Neural cell (in vitro differentiated cells): Measurements from ENCODE around the gene MARCHF4. TPM values are rescaled to one million over a fixed set of nuclear protein-coding genes. Genes with fewer than 3 reads are reported as not detected.

Source experiments
- H2AFZ ChIP-seq: fragments of 200-600, 300-800 bp; sonication (generic), shearing (Covaris generic); 2 replicates; pipeline ENCODE4 v1.6.0; 2014; ENCODE audit warnings: low read depth, mild to moderate bottlenecking, antibody characterized with exemption, low read length, moderate library complexity
- H3F3A ChIP-seq: fragments of 200-600 bp; shearing (Covaris generic); 2 replicates; pipeline ENCODE4 v1.6.1; 2016; ENCODE audit warnings: mild to moderate bottlenecking, moderate library complexity, mixed read lengths, antibody characterized with exemption, low read length; ENCODE audit not compliant: insufficient read depth, poor library complexity, severe bottlenecking
- H3K27ac ChIP-seq: fragments of 200-600, 300-800 bp; sonication (generic), shearing (Covaris generic); 2 replicates; pipeline ENCODE4 v1.5.1; 2014; ENCODE audit warnings: mild to moderate bottlenecking, low read length, moderate library complexity
- H3K27me3 ChIP-seq: fragments of 300-800, 200-600 bp; sonication (generic), shearing (Covaris generic); 2 replicates; pipeline ENCODE4 v1.6.0; 2014; ENCODE audit warnings: mild to moderate bottlenecking, low read depth, low read length, moderate library complexity; ENCODE audit not compliant: insufficient read depth
- H3K36me3 ChIP-seq: fragments of 300-800, 200-600 bp; sonication (generic), shearing (Covaris generic); 2 replicates; pipeline ENCODE4 v1.5.1; 2014; ENCODE audit warnings: mild to moderate bottlenecking, antibody characterized with exemption, low read length, moderate library complexity; ENCODE audit not compliant: insufficient read depth
- H3K4me2 ChIP-seq: fragments of 300-800, 200-600 bp; sonication (generic), shearing (Covaris generic); 2 replicates; pipeline ENCODE4 v1.6.0; 2014; ENCODE audit warnings: mild to moderate bottlenecking, low read length
- H3K4me3 ChIP-seq: fragments of 300-800, 200-600 bp; sonication (generic), shearing (Covaris generic); 2 replicates; pipeline ENCODE4 v1.5.1; 2014; ENCODE audit warnings: mild to moderate bottlenecking, low read length, moderate library complexity
- H3K79me2 ChIP-seq: fragments of 200-600 bp; shearing (Covaris generic); replicated peaks from 2 replicates; pipeline ENCODE4 v1.6.0; 2014; ENCODE audit warnings: mild to moderate bottlenecking, low read length, moderate library complexity; ENCODE audit not compliant: insufficient read depth
- H3K9ac ChIP-seq: fragments of 300-800, 200-600 bp; sonication (generic), shearing (Covaris generic); 2 replicates; pipeline ENCODE4 v1.6.1; 2016; ENCODE audit warnings: mild to moderate bottlenecking, low read length, mixed read lengths
- H3K9me2 ChIP-seq: fragments of 200-600 bp; shearing (Covaris generic); 2 replicates; pipeline ENCODE4 v1.6.1; 2016; ENCODE audit warnings: mild to moderate bottlenecking, low read length, mixed read lengths; ENCODE audit not compliant: insufficient read depth
- H3K9me3 ChIP-seq: fragments of 200-600, 300-800 bp; sonication (generic), shearing (Covaris generic); 2 replicates; pipeline ENCODE4 v1.6.1; 2016; ENCODE audit warnings: mild to moderate bottlenecking, mixed run types, low read length, moderate library complexity, mixed read lengths
- H4K20me1 ChIP-seq: fragments of 200-600 bp; shearing (Covaris generic); 2 replicates; pipeline ENCODE4 v1.6.1; 2016; ENCODE audit warnings: mild to moderate bottlenecking, mixed run types; ENCODE audit not compliant: insufficient read depth
- CTCF ChIP-seq: fragments of 450-650 bp; IDR thresholded peaks from 2 replicates; pipeline ENCODE4 v1.5.1; 2014; ENCODE audit warnings: antibody characterized with exemption, mild to moderate bottlenecking, moderate library complexity; ENCODE audit not compliant: poor library complexity, severe bottlenecking
- EP300 ChIP-seq: fragments of 450-650 bp; conservative IDR thresholded peaks from 2 replicates; pipeline ENCODE4 v1.6.1; 2014; ENCODE audit warnings: antibody characterized with exemption, mild to moderate bottlenecking, moderate library complexity; ENCODE audit not compliant: poor library complexity, severe bottlenecking
- EZH2 ChIP-seq: fragments of 200-600, 300-800 bp; shearing (Covaris generic), sonication (generic); IDR thresholded peaks from 2 replicates; pipeline ENCODE4 v1.6.1; 2014; ENCODE audit warnings: antibody characterized with exemption, low read length, borderline replicate concordance, mild to moderate bottlenecking; ENCODE audit not compliant: insufficient read depth, poor library complexity, severe bottlenecking
- MXI1 ChIP-seq: fragments of 450-650 bp; conservative IDR thresholded peaks from 2 replicates; pipeline ENCODE4 v1.6.1; 2014; ENCODE audit warnings: antibody characterized with exemption, mild to moderate bottlenecking; ENCODE audit not compliant: poor library complexity, severe bottlenecking
- POLR2AphosphoS5 ChIP-seq: IDR thresholded peaks from 2 replicates; pipeline ENCODE4 v1.6.1; 2012
- RAD21 ChIP-seq: fragments of 450-650 bp; conservative IDR thresholded peaks from 2 replicates; pipeline ENCODE4 v1.6.1; 2014; ENCODE audit warnings: antibody characterized with exemption, mild to moderate bottlenecking, moderate library complexity
- REST ChIP-seq: IDR thresholded peaks from 2 replicates; pipeline ENCODE4 v1.6.1; 2012; ENCODE audit warnings: borderline replicate concordance
- SMC3 ChIP-seq: fragments of 450-650 bp; conservative IDR thresholded peaks from 2 replicates; pipeline ENCODE4 v1.6.1; 2014; ENCODE audit warnings: antibody characterized with exemption, mild to moderate bottlenecking, moderate library complexity; ENCODE audit not compliant: poor library complexity
- TAF1 ChIP-seq: IDR thresholded peaks from 2 replicates; pipeline ENCODE4 v1.6.1; 2012; ENCODE audit warnings: low read depth
- polyA plus RNA-seq: library from polyadenylated mRNA; depleted of rRNA; stranded (reverse); fragments of >200 nt; gene quantifications from 2 replicates; pipeline ENCODE4 v1.2.3, GENCODE V29; 2014

MARCHF4 gene
- polyA plus RNA-seq, 1 donor from 2014 or later = 10.1 TPM

- TF ChIP-seq EP300 (no peak), REST (no peak), TAF1 (no peak), EZH2 (no peak), SMC3 (no peak), POLR2AphosphoS5 (no peak), MXI1 (no peak), CTCF (no peak), RAD21 (no peak)
- Histone ChIP-seq H3K9me3 (no peaks in the 10 kb centered on the region), H3K4me3 (no peak overlapping the region), H3K27me3 (no peaks in the 10 kb centered on the region), H3K9ac (no peak overlapping the region), H3K36me3 (no peaks in the 10 kb centered on the region), H3F3A (no peaks in the 10 kb centered on the region), H3K4me2 (no peak overlapping the region), H2AFZ (no peak overlapping the region), H3K9me2 (no peaks in the 10 kb centered on the region), H3K79me2 (no peaks in the 10 kb centered on the region), H3K27ac (no peak overlapping the region), H4K20me1 (no peaks in the 10 kb centered on the region)
Observed at GRCh38 chr2:216375286-216375685, 3.0 kb upstream of the MARCHF4 start.

GRCh38 chr2:216373896-216374295 lies 1.6 kb upstream of the MARCHF4 start:
- no peaks in the 10 kb centered on the region for H4K20me1 ChIP-seq
- no peak overlapping the region for H3K27ac ChIP-seq
- H3K9me2 ChIP-seq = no peaks in the 10 kb centered on the region
- TF ChIP-seq CTCF (no peak), REST (no peak), SMC3 (no peak), TAF1 (no peak), EP300 (no peak), POLR2AphosphoS5 (no peak), RAD21 (no peak), MXI1 (no peak), EZH2 (no peak)
- no peak overlapping the region for H2AFZ ChIP-seq
- H3K79me2 ChIP-seq = no peaks in the 10 kb centered on the region
- H3K4me3 ChIP-seq = no peak overlapping the region
- no peaks in the 10 kb centered on the region for H3K27me3 ChIP-seq
- H3K9me3 ChIP-seq = no peaks in the 10 kb centered on the region
- H3K4me2 ChIP-seq = no peak overlapping the region
- H3F3A ChIP-seq = peaks cover 4% of the 10 kb centered on the region
- no peaks in the 10 kb centered on the region for H3K36me3 ChIP-seq
- H3K9ac ChIP-seq = no peak overlapping the region
